Stimulated activated CD4-positive, alpha-beta T cell treated with anti-CD3 and anti-CD28 coated beads, Interleukin-1b, Interleukin-23, amount 100 ng/mL, for 1 hour (primary cell): ENCODE data around the gene TANGO6.
"Not testable (repeated sequence)": the region's sequence is repeated elsewhere in the genome, so short reads cannot be mapped to it uniquely, and the experiment has no call there.

Experiments used
- DNase-seq, 2 donors: peaks; one replicate each; pipeline ENCODE4 v3.0.0-alpha.2; 2020; ENCODE audit warnings: low read depth in 2 of 2

The TANGO6 gene

DNA sequence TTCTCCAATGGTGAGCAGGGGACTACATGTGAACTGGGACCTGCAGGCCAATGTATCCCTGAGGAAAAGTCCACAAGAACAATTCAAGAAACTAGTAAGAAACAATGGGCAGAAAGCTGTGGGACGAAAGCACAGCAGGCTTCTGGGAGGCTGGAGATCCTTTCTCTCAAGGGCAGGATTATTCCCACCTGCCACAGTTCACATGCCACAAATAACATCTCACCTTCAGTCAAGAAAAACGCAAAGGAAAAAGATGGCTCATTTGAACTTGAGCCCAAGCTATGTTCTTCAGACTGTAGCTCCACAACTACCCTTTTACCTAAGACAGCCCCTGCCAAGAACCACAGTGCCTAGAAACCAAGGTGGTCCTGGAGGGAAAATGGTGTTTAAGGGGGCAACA, 275.1 kb downstream of the TANGO6 start:
- DNase-seq: no peak

DNA sequence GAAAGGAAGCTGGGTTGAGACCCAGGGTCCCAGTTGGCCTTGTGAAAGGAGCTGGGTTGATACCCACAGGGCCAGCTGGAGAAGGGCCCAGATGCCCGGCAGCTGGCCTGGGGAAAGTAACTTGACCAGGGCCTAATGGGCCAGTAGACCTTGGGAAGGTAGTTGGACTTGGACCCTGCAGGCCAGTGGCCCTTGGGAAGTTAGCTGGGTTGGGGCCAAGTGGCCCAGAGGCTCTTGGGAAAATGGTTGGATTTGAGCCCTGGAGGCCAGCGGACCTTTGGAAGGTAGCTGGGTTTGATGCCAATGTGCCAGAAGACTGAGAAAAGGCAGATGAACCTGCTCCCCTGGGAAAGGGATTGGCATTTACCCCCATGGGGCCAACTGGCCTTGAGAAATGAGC, 275.7 kb downstream of the TANGO6 start:
- no peak for DNase-seq

GRCh38 chr16:69119536-69119935, 276.2 kb downstream of the TANGO6 start:
- DNase-seq: no peak

- DNase-seq: no peak
Observed at GRCh38 chr16:69120096-69120664, 276.8 kb downstream of the TANGO6 start.

- DNase-seq: peak; percentile 21 to 25
Observed at GRCh38 chr16:69123910-69124309, 280.6 kb downstream of the TANGO6 start.

DNA sequence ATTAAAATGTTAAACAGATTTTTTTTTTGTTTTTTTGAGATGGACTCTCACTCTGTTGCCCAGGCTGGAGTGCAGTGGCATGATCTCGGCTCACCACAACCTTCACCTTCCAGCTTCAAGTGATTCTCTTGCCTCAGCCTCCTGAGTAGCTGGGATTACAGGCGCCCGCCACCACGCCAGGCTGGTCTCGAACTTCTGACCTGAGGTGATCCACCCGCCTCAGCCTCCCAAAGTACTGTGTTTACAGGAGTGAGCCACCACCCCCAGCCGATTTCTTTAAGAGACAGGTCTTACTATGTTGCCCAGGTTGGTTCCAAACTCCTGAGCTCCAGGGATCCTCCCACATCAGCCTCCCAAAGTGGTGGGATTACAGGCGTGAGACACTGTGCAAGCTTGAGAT, 281.1 kb downstream of the TANGO6 start:
- DNase-seq: not testable (repeated sequence)

GRCh38 chr16:69124961-69125360, 281.6 kb downstream of the TANGO6 start:
- DNase-seq: not testable (repeated sequence)

GRCh38 chr16:69126221-69126620, 282.9 kb downstream of the TANGO6 start:
- no peak for DNase-seq

DNA sequence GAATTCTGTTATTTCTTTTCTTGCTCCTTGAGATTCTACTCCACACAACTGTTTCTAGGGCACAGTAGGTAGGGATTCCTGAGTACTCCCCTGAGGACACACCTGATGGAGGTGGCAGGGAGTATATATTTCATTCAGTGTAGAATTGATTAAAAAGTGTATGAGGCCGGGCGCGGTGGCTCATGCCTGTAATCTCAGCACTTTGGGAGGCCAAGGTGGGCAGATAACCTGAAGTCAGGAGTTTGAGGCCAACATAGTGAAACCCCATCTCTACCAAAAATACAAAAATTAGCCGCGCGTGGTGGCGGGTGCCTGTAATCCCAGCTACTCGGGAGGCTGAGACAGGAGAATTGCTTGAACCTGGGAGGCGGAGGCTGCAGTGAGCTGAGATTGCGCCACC, 283.5 kb downstream of the TANGO6 start:
- DNase-seq: not testable (repeated sequence)

- no peak for DNase-seq
Observed at GRCh38 chr16:69127966-69128510, 284.7 kb downstream of the TANGO6 start.

- no peak for DNase-seq
Observed at GRCh38 chr16:69130461-69130860, 287.1 kb downstream of the TANGO6 start.

DNA sequence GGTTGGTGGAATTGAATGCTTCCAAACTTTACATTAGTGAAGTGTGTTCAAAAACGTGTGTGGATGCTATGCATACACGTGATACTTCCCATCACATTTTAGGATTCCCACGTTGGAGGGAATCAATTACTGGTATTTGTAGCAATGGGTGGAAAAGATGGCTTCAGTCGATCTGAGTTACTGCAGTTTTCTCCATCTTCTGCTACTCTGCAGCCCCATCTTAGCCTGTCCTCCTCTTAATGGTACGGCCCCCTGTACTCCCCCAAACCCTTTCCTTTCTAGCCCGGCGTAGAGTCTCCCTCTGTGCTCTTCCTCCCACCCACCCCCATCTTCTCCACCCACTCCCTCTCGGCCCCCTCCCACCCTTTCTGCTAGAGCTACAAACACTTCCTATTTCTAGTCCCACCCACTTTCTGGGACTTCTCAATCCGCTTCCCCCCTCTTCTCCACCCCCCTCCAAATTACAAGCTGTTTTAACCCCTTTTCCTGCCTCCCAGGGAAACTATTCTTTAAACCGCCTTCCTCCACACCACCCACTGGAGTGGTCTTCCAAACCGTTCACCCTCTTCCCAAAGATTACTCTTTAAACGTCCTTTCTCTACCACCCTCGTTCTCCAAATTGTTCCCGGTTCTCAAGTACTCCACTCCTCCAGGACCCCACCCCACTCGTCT, 288.0 kb downstream of the TANGO6 start:
- DNase-seq: no peak

- DNase-seq: peak; percentile 22 to 59
Observed at GRCh38 chr16:69131839-69132423, 288.6 kb downstream of the TANGO6 start.

DNA sequence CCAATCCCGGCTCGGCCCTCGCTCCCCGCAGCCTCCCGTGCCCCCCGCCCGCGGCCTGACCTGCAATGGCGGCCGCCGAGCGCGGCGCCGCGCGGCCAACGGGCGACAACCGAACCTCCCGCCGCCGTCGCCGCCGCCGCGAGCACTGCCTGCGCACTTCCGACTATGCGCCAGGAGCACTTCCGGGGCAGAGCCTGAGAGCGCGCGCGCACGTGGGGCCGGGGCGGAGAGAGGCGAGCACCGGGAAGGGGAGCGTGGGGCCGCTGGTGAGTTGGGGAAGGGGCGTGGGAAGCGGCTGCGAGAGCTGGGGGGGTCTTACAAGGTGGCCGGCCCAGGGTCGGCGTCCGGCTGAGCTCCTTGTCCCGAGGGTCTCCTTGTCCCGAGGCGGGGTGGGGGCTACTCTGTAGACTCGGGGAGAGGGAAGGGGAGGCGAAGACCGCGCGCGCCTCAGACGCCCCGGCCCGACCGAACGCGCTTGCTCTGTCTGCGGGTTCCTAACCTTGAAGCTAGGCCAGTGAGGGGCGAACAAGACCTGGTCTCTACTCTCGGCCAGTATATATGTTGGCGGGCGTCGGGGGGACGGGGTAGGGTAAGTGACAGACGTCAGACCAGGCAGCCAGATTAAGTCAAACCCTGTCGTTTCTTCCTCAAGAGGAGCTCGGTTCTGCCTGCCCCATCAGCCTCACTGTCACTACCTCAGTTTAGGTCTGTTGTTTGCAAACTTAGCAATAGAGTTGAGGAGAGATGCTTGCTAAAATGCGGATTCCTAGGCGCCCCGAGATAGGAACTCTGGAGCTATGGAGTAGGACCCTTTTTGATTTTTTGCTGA, 289.3 kb downstream of the TANGO6 start, which contains the start of the genes CHTF8 and UTP4:
Gene CHTF8 (minus strand): TSS at position 165 of the 829 bp plus-strand sequence. CDS start 11,130 bp downstream, outside the sequence.
Gene UTP4 (plus strand): TSS at position 226 of the 829 bp plus-strand sequence. CDS start 811 bp downstream, outside the sequence.
- DNase-seq: peak; percentile 57 to 76

DNA sequence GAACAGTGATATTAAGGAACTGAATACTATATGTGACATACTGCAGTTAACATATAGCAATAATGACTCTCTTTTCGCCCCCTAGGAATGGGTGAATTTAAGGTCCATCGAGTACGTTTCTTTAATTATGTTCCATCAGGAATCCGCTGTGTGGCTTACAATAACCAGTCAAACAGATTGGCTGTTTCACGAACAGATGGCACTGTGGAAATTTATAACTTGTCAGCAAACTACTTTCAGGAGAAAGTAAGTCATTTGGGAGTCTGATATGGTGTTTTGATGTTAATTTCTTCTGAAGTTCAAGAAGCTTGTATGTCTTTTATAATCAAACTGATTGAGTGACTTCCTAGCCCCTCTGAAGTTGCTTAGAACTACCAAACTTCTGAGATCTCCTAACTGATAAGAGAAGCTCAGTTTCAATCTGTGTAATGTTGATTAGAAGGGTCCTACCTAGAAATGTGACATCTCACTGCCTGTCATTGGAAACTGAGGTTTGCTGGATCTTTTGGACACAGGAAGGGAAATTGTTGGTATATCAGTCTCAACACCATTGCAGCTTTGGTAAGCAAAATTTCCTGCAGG, 290.1 kb downstream of the TANGO6 start:
- DNase-seq: no peak
